Measurements from ENCODE around the gene C15orf39. TPM values are rescaled to one million over a fixed set of nuclear protein-coding genes. Genes with fewer than 3 reads are reported as not detected.

Gene C15orf39
- polyA plus RNA-seq, 3 donors = 8.9 to 80.7 (median 18.2) TPM

DNA sequence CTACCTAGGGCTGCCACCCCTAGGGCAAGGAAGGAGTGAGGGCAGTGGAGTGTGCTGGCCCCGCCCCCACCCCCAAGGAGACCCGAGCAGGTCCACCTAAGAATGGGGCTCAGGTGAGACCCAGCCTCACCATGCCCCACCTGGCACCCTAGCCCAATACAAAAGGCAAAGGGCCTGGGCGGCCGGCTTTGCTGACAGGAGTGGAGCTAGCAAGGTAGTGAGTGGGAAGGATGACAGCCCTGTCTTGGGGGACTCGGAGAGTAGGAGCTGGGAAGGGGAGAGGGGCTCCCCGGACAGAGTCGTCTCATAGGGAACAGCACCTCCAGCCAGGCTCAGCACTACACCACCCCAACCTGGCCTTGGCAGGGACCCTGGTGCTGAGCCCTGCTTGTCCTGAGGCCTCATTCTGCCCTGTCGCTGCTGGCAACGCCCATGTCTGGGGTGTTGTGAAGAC lies 12.1 kb downstream of the C15orf39 start:
- TF ChIP-seq, protein P1, sequence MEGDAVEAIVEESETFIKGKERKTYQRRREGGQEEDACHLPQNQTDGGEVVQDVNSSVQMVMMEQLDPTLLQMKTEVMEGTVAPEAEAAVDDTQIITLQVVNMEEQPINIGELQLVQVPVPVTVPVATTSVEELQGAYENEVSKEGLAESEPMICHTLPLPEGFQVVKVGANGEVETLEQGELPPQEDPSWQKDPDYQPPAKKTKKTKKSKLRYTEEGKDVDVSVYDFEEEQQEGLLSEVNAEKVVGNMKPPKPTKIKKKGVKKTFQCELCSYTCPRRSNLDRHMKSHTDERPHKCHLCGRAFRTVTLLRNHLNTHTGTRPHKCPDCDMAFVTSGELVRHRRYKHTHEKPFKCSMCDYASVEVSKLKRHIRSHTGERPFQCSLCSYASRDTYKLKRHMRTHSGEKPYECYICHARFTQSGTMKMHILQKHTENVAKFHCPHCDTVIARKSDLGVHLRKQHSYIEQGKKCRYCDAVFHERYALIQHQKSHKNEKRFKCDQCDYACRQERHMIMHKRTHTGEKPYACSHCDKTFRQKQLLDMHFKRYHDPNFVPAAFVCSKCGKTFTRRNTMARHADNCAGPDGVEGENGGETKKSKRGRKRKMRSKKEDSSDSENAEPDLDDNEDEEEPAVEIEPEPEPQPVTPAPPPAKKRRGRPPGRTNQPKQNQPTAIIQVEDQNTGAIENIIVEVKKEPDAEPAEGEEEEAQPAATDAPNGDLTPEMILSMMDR (IDR thresholded peaks at IDR 0.05) = no peak
- H3K9ac ChIP-seq (ENCODE audit: insufficient read depth, low read length, poor library complexity, severe bottlenecking) = no peak overlapping the region
- peaks cover 5 to 17% of the 10 kb centered on the region in 2 donors for H3K4me1 ChIP-seq (ENCODE audit: control insufficient read depth in 1 of 2, insufficient read depth in 2 of 2, low read length in 2 of 2)
- no peak for DNase-seq
- intact Hi-C loops (cut with micrococcal nuclease) = no loop called here
- peaks cover 55 to 57% of the 10 kb centered on the region in 2 donors for H3K36me3 ChIP-seq (replicated peaks in 1 of 2; ENCODE audit: control insufficient read depth in 1 of 2, insufficient read depth in 2 of 2, low read length in 2 of 2)
- Mint-ChIP-seq H3K4me1 (peaks cover 37% of the 10 kb centered on the region), H3K9me3 (no peaks in the 10 kb centered on the region), H3K27ac (peak overlapping the region in 4 of 7 donors; percentile 37 to 74 (median 58)), H3K36me3 (peaks cover 55 to 59% of the 10 kb centered on the region in 2 donors), H3K4me3 (no peak overlapping the region), H3K27me3 (ENCODE audit: low read depth in 3 of 3) (peaks cover 0 to 2% (median 0%) of the 10 kb centered on the region in 3 donors)
- H3K27me3 ChIP-seq (ENCODE audit: control insufficient read depth in 2 of 2, insufficient read depth in 2 of 2, low read length in 2 of 2) = no peaks in the 10 kb centered on the region
- H3K4me3 ChIP-seq (replicated peaks in 1 of 3; ENCODE audit: low read depth in 2 of 3, low read length in 3 of 3) = no peak overlapping the region
- H2AFZ ChIP-seq (ENCODE audit: insufficient read depth, low read depth, low read length, poor library complexity, severe bottlenecking) = no peak overlapping the region
- H4K20me1 ChIP-seq (ENCODE audit: insufficient read depth, low read length) = peaks cover 97% of the 10 kb centered on the region
- no peak overlapping the region for H3K27ac ChIP-seq (ENCODE audit: low read depth in 1 of 2, low read length in 2 of 2)
- H3K4me2 ChIP-seq (replicated peaks; ENCODE audit: extremely low read depth, low read length, poor library complexity, severe bottlenecking) = no peak overlapping the region
- no CpG with 5 or more reads among the region's 9 CpGs for WGBS (ENCODE audit: insufficient coverage)
- no peaks in the 10 kb centered on the region for H3K9me3 ChIP-seq (replicated peaks in 1 of 2; ENCODE audit: control insufficient read depth in 1 of 2, insufficient read depth in 1 of 2, low read length in 2 of 2)
- peaks cover 47% of the 10 kb centered on the region for H3K79me2 ChIP-seq (ENCODE audit: insufficient read depth, low read length)

DNA sequence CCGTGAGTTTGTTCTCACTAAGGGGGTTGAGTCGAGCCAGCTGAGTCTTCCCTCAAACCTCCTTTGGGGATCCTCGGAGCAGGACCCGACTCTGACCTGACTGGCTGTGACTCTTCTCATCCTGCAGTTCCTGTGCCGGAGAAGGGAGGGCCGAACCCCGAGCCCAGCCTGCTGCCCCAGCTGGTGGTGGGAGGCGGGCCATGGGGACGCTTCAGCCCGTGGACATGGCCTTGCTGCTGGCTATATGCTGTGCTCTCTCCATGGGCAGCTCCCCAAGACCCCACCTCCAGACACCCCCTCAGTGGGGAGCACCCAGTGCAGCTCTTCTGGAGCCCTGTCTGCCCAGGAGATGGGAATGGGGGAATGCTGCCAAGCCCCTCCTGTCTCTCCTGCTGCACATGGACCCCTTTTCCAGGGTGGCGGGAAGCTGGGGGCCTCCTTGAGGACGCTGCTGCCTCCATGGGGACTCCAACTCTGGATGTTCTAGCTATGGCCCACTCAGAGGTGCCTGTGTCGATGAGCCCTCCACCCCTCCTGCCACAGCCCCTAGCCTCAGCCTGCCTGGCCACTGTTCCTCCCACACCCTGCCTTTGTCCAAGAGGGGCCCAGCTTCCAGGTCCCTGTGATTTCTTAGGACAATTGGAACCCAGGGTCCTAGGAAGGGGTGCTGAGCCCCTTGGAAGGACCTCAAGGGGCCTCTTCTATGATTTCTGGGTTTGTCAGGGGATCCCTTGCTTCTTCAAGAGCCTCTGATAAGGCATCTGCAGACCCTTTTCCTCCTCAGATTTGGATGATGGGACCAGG lies 12.8 kb downstream of the C15orf39 start:
- 94% methylated on average over 6 of the region's 13 CpGs for WGBS (ENCODE audit: insufficient coverage)
- peak overlapping the region in 4 of 7 donors; percentile 37 to 68 (median 50) for H3K27ac Mint-ChIP-seq
- TF ChIP-seq, protein P1 (IDR thresholded peaks at IDR 0.05) = no peak

More for the DNA sequence above, 12.8 kb downstream of the C15orf39 start:
- H3K4me1 Mint-ChIP-seq = peaks cover 37% of the 10 kb centered on the region
- Histone ChIP-seq H2AFZ (ENCODE audit: insufficient read depth, low read depth, low read length, poor library complexity, severe bottlenecking) (no peak overlapping the region), H3K36me3 (replicated peaks in 1 of 2; ENCODE audit: control insufficient read depth in 1 of 2, insufficient read depth in 2 of 2, low read length in 2 of 2) (peaks cover 48 to 50% of the 10 kb centered on the region in 2 donors), H3K9me3 (replicated peaks in 1 of 2; ENCODE audit: control insufficient read depth in 1 of 2, insufficient read depth in 1 of 2, low read length in 2 of 2) (no peaks in the 10 kb centered on the region), H3K27me3 (ENCODE audit: control insufficient read depth in 2 of 2, insufficient read depth in 2 of 2, low read length in 2 of 2) (no peaks in the 10 kb centered on the region), H3K27ac (ENCODE audit: low read depth in 1 of 2, low read length in 2 of 2) (peak overlapping the region in 1 of 2 donors; percentile 45), H3K79me2 (ENCODE audit: insufficient read depth, low read length) (peaks cover 40% of the 10 kb centered on the region), H3K4me2 (replicated peaks; ENCODE audit: extremely low read depth, low read length, poor library complexity, severe bottlenecking) (no peak overlapping the region), H4K20me1 (ENCODE audit: insufficient read depth, low read length) (peaks cover 94% of the 10 kb centered on the region), H3K4me3 (replicated peaks in 1 of 3; ENCODE audit: low read depth in 2 of 3, low read length in 3 of 3) (no peak overlapping the region), H3K9ac (ENCODE audit: insufficient read depth, low read length, poor library complexity, severe bottlenecking) (no peak overlapping the region), H3K4me1 (ENCODE audit: control insufficient read depth in 1 of 2, insufficient read depth in 2 of 2, low read length in 2 of 2) (peaks cover 3 to 16% of the 10 kb centered on the region in 2 donors)
- peaks cover 0 to 2% (median 0%) of the 10 kb centered on the region in 3 donors for H3K27me3 Mint-ChIP-seq (ENCODE audit: low read depth in 3 of 3)
- peaks cover 48 to 52% of the 10 kb centered on the region in 2 donors for H3K36me3 Mint-ChIP-seq
- no peak overlapping the region for H3K4me3 Mint-ChIP-seq
- intact Hi-C loops (cut with micrococcal nuclease) = no loop called here
- no peak for DNase-seq
- H3K9me3 Mint-ChIP-seq = peaks cover 0 to under 1% (median 0%) of the 10 kb centered on the region in 7 donors
